ENCODE results near the gene THBS2.

THBS2 gene

DNA sequence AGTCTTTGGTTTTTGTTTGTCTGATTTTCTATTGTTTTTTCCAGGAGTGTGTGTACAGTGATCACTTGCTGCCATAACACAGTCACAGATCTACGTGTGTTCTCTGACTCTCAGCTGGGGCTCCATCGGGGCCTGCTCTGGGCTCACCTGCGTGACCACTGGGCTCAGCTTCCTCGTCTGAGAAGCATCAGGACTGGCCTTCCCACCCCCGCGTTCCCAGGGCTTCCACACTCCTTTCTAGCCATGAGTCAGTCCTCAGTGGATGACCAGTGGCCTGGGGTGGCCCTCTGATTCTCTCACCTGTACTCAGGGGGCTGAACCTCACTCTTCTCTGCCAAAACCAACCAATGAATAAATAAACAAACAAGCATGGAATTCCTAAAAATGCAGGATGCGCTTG lies 14.5 kb downstream of the THBS2 start:
- in situ Hi-C loops (cut with HindIII; ENCODE audit: low sequenced_read_pairs), result no loop called here
- TF ChIP-seq, protein P1, sequence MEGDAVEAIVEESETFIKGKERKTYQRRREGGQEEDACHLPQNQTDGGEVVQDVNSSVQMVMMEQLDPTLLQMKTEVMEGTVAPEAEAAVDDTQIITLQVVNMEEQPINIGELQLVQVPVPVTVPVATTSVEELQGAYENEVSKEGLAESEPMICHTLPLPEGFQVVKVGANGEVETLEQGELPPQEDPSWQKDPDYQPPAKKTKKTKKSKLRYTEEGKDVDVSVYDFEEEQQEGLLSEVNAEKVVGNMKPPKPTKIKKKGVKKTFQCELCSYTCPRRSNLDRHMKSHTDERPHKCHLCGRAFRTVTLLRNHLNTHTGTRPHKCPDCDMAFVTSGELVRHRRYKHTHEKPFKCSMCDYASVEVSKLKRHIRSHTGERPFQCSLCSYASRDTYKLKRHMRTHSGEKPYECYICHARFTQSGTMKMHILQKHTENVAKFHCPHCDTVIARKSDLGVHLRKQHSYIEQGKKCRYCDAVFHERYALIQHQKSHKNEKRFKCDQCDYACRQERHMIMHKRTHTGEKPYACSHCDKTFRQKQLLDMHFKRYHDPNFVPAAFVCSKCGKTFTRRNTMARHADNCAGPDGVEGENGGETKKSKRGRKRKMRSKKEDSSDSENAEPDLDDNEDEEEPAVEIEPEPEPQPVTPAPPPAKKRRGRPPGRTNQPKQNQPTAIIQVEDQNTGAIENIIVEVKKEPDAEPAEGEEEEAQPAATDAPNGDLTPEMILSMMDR (IDR thresholded peaks at IDR 0.05; ENCODE audit: low read depth, low read length, missing control alignments), result no peak
- no peak overlapping the region for H3K4me3 ChIP-seq (ENCODE audit: low read depth, low read length)
- no peak for DNase-seq (ENCODE audit: low read depth)

DNA sequence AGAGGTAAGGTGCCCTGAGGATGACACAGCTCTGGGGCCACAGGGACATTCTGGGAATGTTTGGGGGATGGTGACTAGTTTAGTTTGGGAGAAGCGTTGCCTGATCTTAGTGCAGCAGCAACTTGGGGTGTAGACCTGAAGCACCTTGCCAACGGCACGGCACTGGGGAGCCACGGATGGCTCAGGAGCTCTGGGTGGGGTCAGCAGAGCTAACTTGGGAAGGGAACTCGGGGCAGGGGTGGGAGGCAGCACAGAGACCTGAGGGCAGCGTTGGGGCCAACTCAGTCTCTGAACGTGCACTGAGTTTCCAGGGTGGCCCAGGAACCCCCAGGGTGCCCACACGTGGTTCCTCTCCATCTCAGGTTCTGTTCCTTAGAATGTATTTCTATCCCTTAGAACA lies 14.9 kb downstream of the THBS2 start:
- no peak overlapping the region for H3K4me3 ChIP-seq (ENCODE audit: low read depth, low read length)
- in situ Hi-C loops (cut with HindIII; ENCODE audit: low sequenced_read_pairs), result no loop called here
- TF ChIP-seq, protein P1 (IDR thresholded peaks at IDR 0.05; ENCODE audit: low read depth, low read length, missing control alignments), result no peak
- no peak for DNase-seq (ENCODE audit: low read depth)

GRCh38 chr6:169237496-169238134 lies 16.0 kb downstream of the THBS2 start:
- H3K4me3 ChIP-seq (ENCODE audit: low read depth, low read length), result no peak overlapping the region
- in situ Hi-C loops (cut with HindIII; ENCODE audit: low sequenced_read_pairs), result no loop called here
- DNase-seq (ENCODE audit: low read depth), result no peak
- TF ChIP-seq, protein P1 (IDR thresholded peaks at IDR 0.05; ENCODE audit: low read depth, low read length, missing control alignments), result no peak

DNA sequence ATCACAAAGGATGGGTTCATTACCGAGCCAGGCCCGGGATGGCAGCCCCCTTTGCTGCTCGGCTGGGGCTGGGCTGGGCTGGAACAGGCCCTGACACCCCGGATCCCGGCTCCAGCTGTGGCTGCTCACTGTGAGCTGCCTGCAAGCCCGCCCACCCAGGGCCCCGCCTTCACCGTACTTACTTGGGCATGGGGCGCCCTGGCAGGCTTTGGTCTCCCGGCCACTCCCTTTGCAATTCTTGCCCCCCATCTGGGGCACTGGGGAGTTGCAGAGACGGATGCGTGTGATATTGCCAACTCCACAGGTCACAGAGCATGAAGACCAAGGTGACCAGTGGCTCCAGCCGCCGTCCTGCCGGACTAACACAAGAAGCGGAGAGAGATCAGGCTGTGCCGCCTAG lies 16.7 kb downstream of the THBS2 start:
- H3K4me3 ChIP-seq (ENCODE audit: low read depth, low read length), result no peak overlapping the region
- TF ChIP-seq, protein P1 (IDR thresholded peaks at IDR 0.05; ENCODE audit: low read depth, low read length, missing control alignments), result no peak
- no peak for DNase-seq (ENCODE audit: low read depth)
- in situ Hi-C loops (cut with HindIII; ENCODE audit: low sequenced_read_pairs), result no loop called here

GRCh38 chr6:169236545-169236944 lies 17.1 kb downstream of the THBS2 start:
- TF ChIP-seq, protein P1 (IDR thresholded peaks at IDR 0.05; ENCODE audit: low read depth, low read length, missing control alignments), result no peak
- no peak overlapping the region for H3K4me3 ChIP-seq (ENCODE audit: low read depth, low read length)
- in situ Hi-C loops (cut with HindIII; ENCODE audit: low sequenced_read_pairs), result no loop called here
- no peak for DNase-seq (ENCODE audit: low read depth)

- DNase-seq (ENCODE audit: low read depth), result no peak
- in situ Hi-C loops (cut with HindIII; ENCODE audit: low sequenced_read_pairs), result no loop called here
These were observed 18.4 kb downstream of the THBS2 start for GRCh38 chr6:169235286-169235685.

More at GRCh38 chr6:169235286-169235685, 18.4 kb downstream of the THBS2 start:
- no peak overlapping the region for H3K4me3 ChIP-seq (ENCODE audit: low read depth, low read length)
- TF ChIP-seq, protein P1 (IDR thresholded peaks at IDR 0.05; ENCODE audit: low read depth, low read length, missing control alignments), result no peak

All from astrocyte of the cerebellum (primary cell).